Measurements from ENCODE around the gene GNG7. TPM values are rescaled to one million over a fixed set of nuclear protein-coding genes. Genes with fewer than 3 reads are reported as not detected.

Gene GNG7
- total RNA-seq, 2 donors from 2014 or later = 12.3 to 12.4 TPM

DNA sequence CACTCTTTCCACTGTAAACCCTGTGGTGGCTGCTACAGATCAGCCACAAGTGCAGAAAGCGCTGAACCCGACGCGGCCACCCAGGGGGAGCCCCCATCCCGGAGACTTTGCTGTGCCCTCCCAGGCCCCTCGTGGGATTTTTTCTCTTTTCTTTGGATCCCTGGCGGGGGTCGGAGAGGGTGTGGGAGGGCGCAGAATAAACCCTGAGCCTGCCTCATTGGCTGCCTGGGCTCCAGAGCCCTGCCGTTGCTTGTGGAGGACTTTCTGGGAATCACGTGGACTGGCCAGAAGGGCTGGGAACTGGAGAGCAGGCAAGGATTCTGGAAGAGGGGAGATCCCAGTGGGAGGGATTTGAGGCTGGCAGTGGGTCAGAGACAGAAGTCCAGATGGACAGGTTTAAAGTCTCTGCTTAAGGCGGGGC is 201.6 kb downstream of the GNG7 start:
- no peaks in the 10 kb centered on the region for H3K27me3 Mint-ChIP-seq (ENCODE audit: insufficient read depth)
- Histone ChIP-seq H3K9ac (ENCODE audit: extremely low read depth, low read length, poor library complexity, severe bottlenecking) (no peak overlapping the region), H3K27me3 (ENCODE audit: control insufficient read depth, insufficient read depth, low read length, poor library complexity, severe bottlenecking) (no peaks in the 10 kb centered on the region), H3K36me3 (ENCODE audit: control insufficient read depth, insufficient read depth, low read length) (no peaks in the 10 kb centered on the region), H3K4me3 (ENCODE audit: low read length) (no peak overlapping the region), H3K27ac (ENCODE audit: low read depth, low read length) (no peak overlapping the region), H3K4me1 (ENCODE audit: control insufficient read depth, insufficient read depth, low read length) (no peaks in the 10 kb centered on the region), H3K9me3 (ENCODE audit: control insufficient read depth, low read length) (no peaks in the 10 kb centered on the region)
- H3K4me1 Mint-ChIP-seq = peaks cover 6% of the 10 kb centered on the region
- H3K36me3 Mint-ChIP-seq (ENCODE audit: low read depth) = no peaks in the 10 kb centered on the region
- 85 to 89% methylated on average over 11 to 12 of the region's 12 CpGs for WGBS, 2 experiments (ENCODE audit: insufficient coverage in 1 of 2, insufficient read length in 1 of 2)
- TF ChIP-seq, protein P1, sequence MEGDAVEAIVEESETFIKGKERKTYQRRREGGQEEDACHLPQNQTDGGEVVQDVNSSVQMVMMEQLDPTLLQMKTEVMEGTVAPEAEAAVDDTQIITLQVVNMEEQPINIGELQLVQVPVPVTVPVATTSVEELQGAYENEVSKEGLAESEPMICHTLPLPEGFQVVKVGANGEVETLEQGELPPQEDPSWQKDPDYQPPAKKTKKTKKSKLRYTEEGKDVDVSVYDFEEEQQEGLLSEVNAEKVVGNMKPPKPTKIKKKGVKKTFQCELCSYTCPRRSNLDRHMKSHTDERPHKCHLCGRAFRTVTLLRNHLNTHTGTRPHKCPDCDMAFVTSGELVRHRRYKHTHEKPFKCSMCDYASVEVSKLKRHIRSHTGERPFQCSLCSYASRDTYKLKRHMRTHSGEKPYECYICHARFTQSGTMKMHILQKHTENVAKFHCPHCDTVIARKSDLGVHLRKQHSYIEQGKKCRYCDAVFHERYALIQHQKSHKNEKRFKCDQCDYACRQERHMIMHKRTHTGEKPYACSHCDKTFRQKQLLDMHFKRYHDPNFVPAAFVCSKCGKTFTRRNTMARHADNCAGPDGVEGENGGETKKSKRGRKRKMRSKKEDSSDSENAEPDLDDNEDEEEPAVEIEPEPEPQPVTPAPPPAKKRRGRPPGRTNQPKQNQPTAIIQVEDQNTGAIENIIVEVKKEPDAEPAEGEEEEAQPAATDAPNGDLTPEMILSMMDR (conservative IDR thresholded peaks at IDR 0.05) = peak; percentile 19
- no peak overlapping the region for H3K4me3 Mint-ChIP-seq
- DNase-seq = no peak
- no peaks in the 10 kb centered on the region for H3K9me3 Mint-ChIP-seq
- no peak overlapping the region for H3K27ac Mint-ChIP-seq

DNA sequence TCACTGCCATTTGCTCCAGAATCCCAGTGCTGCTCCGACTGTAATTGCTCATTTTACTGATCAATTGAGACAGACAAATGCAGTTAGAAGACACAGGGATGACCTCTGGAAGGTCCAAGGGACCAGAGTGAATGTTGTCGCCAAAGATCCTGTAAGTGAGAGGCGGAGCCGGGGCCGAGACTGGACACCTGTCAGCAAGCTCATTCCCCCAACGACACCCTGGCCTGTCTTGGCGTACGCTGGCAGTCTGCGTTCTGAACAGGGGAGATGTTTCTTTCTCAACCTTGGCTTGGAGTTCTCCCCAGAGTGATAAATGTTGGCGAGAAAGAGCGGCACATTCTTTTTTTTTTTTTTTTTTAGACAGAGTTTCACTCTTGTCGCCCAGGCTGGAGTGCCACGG is 202.3 kb downstream of the GNG7 start:
- no peaks in the 10 kb centered on the region for H3K4me1 ChIP-seq (ENCODE audit: control insufficient read depth, insufficient read depth, low read length)
- H3K27me3 ChIP-seq (ENCODE audit: control insufficient read depth, insufficient read depth, low read length, poor library complexity, severe bottlenecking) = no peaks in the 10 kb centered on the region
- Mint-ChIP-seq H3K4me1 (peaks cover 6% of the 10 kb centered on the region), H3K27me3 (ENCODE audit: insufficient read depth) (no peaks in the 10 kb centered on the region), H3K36me3 (ENCODE audit: low read depth) (no peaks in the 10 kb centered on the region), H3K27ac (no peak overlapping the region), H3K9me3 (no peaks in the 10 kb centered on the region), H3K4me3 (no peak overlapping the region)
- TF ChIP-seq, protein P1 (conservative IDR thresholded peaks at IDR 0.05) = no peak
- H3K9me3 ChIP-seq (ENCODE audit: control insufficient read depth, low read length) = no peaks in the 10 kb centered on the region
- no peak overlapping the region for H3K9ac ChIP-seq (ENCODE audit: extremely low read depth, low read length, poor library complexity, severe bottlenecking)
- 90 to 97% methylated on average over 9 to 13 of the region's 13 CpGs for WGBS, 2 experiments (ENCODE audit: insufficient coverage in 1 of 2, insufficient read length in 1 of 2)
- H3K4me3 ChIP-seq (ENCODE audit: low read length) = no peak overlapping the region
- no peak for DNase-seq
- H3K36me3 ChIP-seq (ENCODE audit: control insufficient read depth, insufficient read depth, low read length) = no peaks in the 10 kb centered on the region
- no peak overlapping the region for H3K27ac ChIP-seq (ENCODE audit: low read depth, low read length)

DNA sequence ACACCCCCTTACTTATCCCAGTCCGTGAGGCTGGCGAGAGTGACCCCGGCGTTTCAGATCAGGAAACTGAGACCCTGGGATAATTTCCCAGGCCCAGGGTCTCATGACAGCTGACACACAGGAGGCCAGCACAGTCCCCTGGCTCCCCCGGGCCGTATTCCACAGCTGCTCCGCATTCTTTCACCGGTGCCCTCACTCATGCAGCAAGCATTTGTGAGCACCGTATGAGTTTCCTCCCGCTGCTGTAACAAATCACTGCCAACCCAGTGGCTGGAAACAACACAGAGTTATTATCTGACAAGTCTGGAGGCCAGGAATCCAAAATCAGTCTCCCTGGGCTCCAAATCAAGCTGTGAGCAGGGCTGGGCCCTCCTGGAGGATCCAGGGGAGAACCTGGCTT is 205.3 kb downstream of the GNG7 start:
- Mint-ChIP-seq H3K36me3 (ENCODE audit: low read depth) (no peaks in the 10 kb centered on the region), H3K27ac (no peak overlapping the region), H3K4me1 (peaks cover 5% of the 10 kb centered on the region), H3K9me3 (no peaks in the 10 kb centered on the region), H3K4me3 (no peak overlapping the region), H3K27me3 (ENCODE audit: insufficient read depth) (peaks cover 5% of the 10 kb centered on the region)
- no peaks in the 10 kb centered on the region for H3K4me1 ChIP-seq (ENCODE audit: control insufficient read depth, insufficient read depth, low read length)
- H3K36me3 ChIP-seq (ENCODE audit: control insufficient read depth, insufficient read depth, low read length) = no peaks in the 10 kb centered on the region
- H3K27me3 ChIP-seq (ENCODE audit: control insufficient read depth, insufficient read depth, low read length, poor library complexity, severe bottlenecking) = no peaks in the 10 kb centered on the region
- no peak overlapping the region for H3K27ac ChIP-seq (ENCODE audit: low read depth, low read length)
- no peak overlapping the region for H3K4me3 ChIP-seq (ENCODE audit: low read length)
- 89 to 93% methylated on average over 10 of the region's 10 CpGs for WGBS, 2 experiments (ENCODE audit: insufficient coverage in 1 of 2, insufficient read length in 1 of 2)
- no peaks in the 10 kb centered on the region for H3K9me3 ChIP-seq (ENCODE audit: control insufficient read depth, low read length)
- TF ChIP-seq, protein P1 (conservative IDR thresholded peaks at IDR 0.05) = no peak
- DNase-seq = no peak
- H3K9ac ChIP-seq (ENCODE audit: extremely low read depth, low read length, poor library complexity, severe bottlenecking) = no peak overlapping the region
